HG02610 (cell line): ENCODE data around the gene P4HTM.
A peak's percentile ranks its signal among the peaks of the same experiment; 100 is the strongest.

Source experiments
- ATAC-seq: cut with Tn5 transposase; IDR thresholded peaks from one replicate; pipeline ENCODE4 v1.9.1; 2021; ENCODE audit warnings: mild to moderate bottlenecking, moderate library complexity; ENCODE audit not compliant: unreplicated experiment

Gene P4HTM

GRCh38 chr3:48983096-48983495 lies 6.9 kb upstream of the P4HTM start:
- no peak for ATAC-seq

DNA sequence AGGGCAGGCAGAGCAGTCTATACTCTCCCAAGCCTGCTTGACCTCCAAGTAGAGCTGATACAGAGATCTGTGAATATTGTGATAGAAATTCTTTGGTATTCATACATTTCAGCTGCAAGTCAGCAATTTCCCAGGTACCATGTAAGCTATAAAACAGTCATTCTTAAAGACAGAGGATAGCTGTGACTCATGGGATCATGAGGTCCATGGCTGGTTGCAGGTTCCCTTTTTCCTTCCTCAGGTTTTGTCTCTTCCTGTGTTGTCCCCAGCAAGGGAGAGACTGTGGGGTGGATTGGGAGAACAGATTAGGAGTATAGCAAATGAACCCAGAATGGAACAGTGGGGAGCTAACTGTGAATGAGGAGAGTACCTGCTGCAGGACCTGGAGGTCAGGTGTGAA lies 5.4 kb upstream of the P4HTM start:
- no peak for ATAC-seq

DNA sequence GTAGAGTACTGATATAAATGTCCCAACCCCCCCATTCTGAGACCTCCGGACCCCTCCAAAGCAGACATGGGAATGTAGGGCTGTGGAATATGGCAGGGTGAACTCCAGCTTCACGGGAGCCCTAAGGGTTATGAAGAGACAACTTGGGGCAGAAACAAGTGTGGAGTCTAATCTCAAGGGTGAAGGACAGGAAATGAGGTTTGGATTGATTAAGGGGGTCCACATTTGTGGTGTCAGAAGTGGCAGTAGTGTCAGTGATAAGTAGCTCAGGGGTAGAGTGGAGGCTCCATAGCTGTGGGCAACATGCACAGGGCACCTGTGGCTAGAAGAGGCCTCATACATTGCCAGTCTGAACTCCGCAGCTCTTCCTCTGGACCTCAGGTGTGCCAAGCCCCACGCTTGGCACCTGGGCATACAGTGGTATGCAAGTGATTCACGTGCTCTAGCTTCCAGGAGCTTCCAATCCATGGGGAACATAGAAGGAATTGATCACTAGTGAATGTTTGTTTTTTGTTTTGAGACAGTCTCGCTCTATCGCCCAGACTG lies 4.1 kb upstream of the P4HTM start:
- ATAC-seq: no peak

- no peak for ATAC-seq
Measured at GRCh38 chr3:48989126-48989795, 780 bp upstream of the P4HTM start.

DNA sequence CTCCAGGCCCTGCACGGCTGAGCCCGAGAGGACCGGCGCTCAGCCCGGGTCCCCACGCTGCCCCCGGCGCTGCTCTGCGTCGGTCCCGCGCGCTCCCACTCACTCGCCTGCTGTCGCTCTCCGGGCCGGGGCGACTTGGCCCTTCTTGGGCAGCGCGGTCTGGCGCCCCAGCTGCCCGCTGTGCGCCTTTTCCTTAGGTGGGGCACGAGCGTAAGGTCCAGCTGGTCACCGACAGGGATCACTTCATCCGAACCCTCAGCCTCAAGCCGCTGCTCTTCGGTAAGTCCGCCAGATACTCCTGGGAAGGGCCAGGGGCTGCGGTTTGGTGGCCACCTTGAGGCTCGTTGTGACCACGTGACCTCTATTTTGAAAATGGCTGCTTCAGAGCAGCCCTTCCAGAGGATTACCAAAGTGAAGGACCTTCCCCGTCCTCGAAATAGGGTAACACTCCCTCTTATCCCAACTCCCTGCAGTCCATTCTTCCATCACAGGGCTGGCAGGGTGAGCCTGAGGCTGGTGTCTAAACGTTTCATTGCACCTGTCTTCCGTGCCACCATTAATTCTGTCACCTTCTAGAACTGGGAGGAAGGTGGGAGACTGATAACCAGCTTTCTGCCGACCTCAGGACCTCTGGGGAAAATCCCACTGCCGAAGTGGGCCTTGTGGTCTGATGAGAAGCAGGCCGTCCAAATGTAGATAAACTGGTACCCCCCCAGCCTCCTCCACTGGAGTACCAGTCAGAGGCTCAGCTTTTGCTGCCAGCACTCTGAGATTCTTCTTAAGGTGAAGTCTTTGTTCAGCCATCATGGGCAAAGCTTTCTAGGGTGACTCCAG lies 812 bp downstream of the P4HTM start:
- no peak for ATAC-seq

GRCh38 chr3:48991851-48992545 lies 2.0 kb downstream of the P4HTM start:
- ATAC-seq: no peak

DNA sequence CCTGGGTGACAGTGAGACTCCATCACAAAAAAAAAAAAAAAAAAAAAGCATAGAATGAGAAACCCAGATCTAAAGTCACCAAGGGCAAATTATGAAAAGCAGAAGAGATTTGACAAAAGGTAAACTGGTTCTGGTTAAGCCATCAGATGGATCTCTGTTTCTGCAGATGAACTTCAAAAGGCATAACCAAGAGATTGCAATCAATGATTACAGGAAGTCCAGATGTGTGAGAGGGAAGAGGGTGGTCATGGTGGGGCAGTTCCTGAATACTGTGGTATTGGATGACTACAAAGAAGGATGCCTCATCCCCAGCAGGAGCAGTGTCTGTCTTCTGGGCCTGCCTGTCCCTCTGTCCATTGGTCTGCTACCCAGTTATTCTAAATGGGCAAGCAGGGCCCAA lies 3.8 kb downstream of the P4HTM start:
- ATAC-seq: no peak

DNA sequence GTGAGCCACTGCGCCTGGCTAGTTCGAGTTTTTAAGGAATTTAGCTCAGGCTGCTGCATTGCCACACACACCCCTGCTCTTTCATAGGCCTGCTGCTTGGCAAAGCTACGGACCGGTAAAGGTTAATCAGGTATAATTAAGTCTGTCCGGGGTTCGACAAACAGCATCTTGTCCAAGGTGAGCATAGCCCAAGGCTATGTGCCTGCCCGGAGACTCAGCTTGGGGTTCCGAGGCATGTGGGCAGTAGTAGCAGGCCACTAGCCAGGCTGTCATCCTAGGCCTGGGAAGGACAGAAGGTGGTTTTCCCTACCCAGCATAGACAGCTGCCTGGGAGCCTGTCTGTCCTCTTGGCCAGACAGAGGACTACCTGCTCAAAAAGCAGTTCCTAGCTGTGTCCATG lies 6.6 kb downstream of the P4HTM start:
- ATAC-seq: no peak

DNA sequence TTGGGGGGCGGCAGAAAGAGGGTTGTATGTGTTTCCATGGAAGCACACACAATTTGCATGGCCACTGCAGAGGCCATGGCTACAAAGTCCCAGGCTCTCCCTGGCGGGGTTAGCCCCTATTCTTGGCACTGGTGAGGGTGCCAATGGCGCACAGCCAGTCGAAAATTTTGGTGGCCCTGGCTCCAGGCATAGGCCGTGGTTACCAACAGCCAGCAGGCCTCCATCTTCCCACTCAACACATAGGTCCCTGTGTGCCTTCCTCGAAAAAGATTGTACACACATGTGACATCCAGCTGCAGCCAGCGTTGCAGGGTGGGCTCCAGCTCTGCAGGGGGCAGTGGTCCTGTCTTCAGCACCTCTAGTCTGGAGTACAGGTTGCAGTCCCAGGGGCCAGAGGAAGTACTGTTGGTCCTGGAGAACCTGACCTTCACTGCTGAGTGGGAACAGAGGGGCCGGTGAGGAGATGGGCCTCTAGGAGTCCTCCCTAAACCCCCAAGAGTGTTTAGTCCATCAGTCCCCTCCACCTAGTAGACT lies 7.1 kb downstream of the P4HTM start:
- no peak for ATAC-seq

GRCh38 chr3:48997714-48998637 lies 7.9 kb downstream of the P4HTM start:
- ATAC-seq: no peak

- no peak for ATAC-seq
Measured at GRCh38 chr3:48999085-48999858, 9.2 kb downstream of the P4HTM start.

GRCh38 chr3:49001155-49001554 lies 11.1 kb downstream of the P4HTM start:
- no peak for ATAC-seq

GRCh38 chr3:49004352-49005302 lies 14.6 kb downstream of the P4HTM start:
- ATAC-seq: no peak

- no peak for ATAC-seq
Measured at GRCh38 chr3:49005303-49005680, 15.3 kb downstream of the P4HTM start.

DNA sequence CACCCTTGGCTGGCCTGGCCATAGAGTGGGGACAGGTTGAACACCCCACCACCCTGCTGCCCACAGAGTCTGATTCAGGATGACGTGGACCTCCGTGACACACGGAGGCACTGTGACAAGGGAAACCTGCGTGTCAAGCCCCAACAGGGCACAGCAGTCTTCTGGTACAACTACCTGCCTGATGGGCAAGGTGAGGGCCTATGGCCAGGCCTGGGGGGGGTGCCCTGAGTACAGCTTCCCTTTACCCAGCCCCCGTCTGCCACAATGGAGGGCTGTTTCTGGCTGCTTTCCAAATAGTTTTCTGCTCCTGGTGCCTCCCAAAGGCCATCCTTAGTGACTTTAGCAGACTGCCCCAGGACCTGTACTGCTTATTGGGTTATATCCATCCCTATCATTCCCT lies 16.0 kb downstream of the P4HTM start:
- ATAC-seq: no peak

- ATAC-seq: no peak
Measured at GRCh38 chr3:49006408-49007067, 16.5 kb downstream of the P4HTM start.

GRCh38 chr3:49007068-49007770 lies 17.2 kb downstream of the P4HTM start, which contains the start of gene WDR6:
TSS of gene WDR6 (plus strand) at chr3:49007391. CDS start at chr3:49007432, 41 bp downstream.
- peak; percentile 87 for ATAC-seq
